DOHH2 (cell line): ENCODE measurements around the gene LIPC.

Experiments used
- CTCF ChIP-seq: fragments of 200-600 bp; sonication (generic); IDR thresholded peaks from one replicate; pipeline ENCODE4 v1.5.1; 2014; ENCODE audit warnings: antibody characterized with exemption, mild to moderate bottlenecking, low read depth, low read length; ENCODE audit not compliant: poor library complexity, severe bottlenecking
- EZH2phosphoT487 ChIP-seq: fragments of 200-600 bp; sonication (generic); IDR thresholded peaks from 2 replicates; pipeline ENCODE4 v1.6.1; 2017; ENCODE audit warnings: borderline replicate concordance, mild to moderate bottlenecking, antibody characterized with exemption, low read length, moderate library complexity, mixed read lengths

DNA sequence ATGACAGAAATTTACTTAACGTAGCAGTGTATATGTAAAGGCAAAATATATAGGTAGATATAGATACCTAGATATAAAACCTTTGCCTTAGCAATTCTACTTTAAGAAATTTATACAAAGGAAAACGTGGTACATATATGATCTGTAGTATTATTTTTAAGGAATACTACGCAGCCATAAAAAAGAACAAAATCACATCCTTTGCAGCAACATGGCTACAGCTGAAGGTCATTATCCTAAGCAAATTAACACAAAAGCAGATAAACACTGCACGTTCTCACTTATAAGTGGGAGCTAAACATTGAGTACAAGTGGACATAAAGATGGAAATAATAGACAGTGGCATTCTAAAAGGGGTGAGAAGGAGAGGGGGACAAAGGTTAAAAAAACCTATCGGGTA, 14.8 kb upstream of the LIPC start:
- TF ChIP-seq CTCF = no peak
- TF ChIP-seq EZH2phosphoT487 = no peak
